ENCODE data around the gene MANSC1.

DNA sequence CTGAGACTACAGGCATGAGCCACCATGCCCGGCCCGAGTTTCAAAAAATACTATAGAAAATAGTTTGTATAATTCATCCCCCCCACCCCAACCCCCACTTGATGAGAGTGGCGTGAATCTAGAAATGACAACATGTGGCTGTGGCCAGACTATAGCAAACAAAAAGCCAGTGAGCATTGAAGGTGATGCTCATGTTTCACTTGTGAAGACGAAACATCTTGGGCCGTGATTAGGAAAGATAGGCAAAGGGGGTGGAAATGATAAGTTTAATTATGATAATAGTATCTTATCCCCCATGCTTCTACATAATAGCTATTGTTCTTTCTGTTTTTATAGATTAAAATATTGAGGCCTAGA, 15.4 kb upstream of the MANSC1 start:
- TF ChIP-seq POLR2A (IDR thresholded peaks at IDR 0.05) (no peak), EP300 (IDR thresholded peaks at IDR 0.05; ENCODE audit: low read depth) (no peak), POLR2AphosphoS5 (IDR thresholded peaks at IDR 0.05) (no peak)
- TF ChIP-seq, protein P1, sequence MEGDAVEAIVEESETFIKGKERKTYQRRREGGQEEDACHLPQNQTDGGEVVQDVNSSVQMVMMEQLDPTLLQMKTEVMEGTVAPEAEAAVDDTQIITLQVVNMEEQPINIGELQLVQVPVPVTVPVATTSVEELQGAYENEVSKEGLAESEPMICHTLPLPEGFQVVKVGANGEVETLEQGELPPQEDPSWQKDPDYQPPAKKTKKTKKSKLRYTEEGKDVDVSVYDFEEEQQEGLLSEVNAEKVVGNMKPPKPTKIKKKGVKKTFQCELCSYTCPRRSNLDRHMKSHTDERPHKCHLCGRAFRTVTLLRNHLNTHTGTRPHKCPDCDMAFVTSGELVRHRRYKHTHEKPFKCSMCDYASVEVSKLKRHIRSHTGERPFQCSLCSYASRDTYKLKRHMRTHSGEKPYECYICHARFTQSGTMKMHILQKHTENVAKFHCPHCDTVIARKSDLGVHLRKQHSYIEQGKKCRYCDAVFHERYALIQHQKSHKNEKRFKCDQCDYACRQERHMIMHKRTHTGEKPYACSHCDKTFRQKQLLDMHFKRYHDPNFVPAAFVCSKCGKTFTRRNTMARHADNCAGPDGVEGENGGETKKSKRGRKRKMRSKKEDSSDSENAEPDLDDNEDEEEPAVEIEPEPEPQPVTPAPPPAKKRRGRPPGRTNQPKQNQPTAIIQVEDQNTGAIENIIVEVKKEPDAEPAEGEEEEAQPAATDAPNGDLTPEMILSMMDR (IDR thresholded peaks at IDR 0.05), result no peak
